Measurements from ENCODE around the gene TUBA3D. TPM values are rescaled to one million over a fixed set of nuclear protein-coding genes. Genes with fewer than 3 reads are reported as not detected.
"Not testable (repeated sequence)": the region's sequence is repeated elsewhere in the genome, so short reads cannot be mapped to it uniquely, and the experiment has no call there.

The TUBA3D gene
- total RNA-seq, 1 experiment from 2014 or later: not detected

DNA sequence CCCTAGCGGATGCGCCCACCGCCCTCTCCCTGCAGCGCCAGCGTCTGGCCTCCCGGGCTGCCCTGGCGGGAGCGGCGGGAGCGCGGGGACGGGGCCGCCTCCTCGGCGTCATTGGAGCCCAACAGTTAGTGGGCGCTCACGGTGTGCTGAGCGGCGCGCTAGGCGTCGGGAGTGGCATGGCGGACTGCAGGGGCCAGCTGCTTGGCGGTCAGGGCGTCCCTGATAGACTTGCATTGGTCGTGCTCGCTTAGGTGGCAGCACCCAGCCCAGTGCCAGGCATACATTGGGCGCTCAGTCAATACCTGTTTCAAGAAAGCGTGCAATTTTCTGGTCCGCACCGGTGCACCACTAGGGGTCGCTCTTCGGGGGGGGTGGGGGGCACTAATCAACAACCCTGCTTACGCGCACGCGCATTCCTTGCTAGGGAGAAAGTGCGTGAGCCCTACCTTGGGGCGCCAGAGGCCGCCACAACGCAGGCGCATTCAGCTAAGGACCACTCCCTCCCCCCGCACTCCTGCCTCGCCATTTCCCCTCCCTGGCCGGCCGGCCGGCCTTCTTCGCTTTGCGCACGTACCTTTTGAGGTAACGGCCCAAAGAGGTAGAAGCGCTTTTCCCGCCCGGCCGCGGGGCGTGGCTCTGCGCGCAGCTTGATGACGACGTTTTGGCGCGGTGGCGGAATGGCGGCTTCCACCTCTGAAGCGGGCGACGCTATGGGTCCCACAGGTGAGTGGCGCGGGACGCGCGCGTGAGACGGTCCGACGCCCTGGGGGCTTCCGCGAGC lies 16.7 kb downstream of the TUBA3D start:
- TF ChIP-seq, protein P1, sequence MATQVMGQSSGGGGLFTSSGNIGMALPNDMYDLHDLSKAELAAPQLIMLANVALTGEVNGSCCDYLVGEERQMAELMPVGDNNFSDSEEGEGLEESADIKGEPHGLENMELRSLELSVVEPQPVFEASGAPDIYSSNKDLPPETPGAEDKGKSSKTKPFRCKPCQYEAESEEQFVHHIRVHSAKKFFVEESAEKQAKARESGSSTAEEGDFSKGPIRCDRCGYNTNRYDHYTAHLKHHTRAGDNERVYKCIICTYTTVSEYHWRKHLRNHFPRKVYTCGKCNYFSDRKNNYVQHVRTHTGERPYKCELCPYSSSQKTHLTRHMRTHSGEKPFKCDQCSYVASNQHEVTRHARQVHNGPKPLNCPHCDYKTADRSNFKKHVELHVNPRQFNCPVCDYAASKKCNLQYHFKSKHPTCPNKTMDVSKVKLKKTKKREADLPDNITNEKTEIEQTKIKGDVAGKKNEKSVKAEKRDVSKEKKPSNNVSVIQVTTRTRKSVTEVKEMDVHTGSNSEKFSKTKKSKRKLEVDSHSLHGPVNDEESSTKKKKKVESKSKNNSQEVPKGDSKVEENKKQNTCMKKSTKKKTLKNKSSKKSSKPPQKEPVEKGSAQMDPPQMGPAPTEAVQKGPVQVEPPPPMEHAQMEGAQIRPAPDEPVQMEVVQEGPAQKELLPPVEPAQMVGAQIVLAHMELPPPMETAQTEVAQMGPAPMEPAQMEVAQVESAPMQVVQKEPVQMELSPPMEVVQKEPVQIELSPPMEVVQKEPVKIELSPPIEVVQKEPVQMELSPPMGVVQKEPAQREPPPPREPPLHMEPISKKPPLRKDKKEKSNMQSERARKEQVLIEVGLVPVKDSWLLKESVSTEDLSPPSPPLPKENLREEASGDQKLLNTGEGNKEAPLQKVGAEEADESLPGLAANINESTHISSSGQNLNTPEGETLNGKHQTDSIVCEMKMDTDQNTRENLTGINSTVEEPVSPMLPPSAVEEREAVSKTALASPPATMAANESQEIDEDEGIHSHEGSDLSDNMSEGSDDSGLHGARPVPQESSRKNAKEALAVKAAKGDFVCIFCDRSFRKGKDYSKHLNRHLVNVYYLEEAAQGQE (IDR thresholded peaks at IDR 0.05; ENCODE audit: insufficient read depth in 1 of 2, low read depth in 2 of 2, low read length in 1 of 2): 0 out of 4 replicates have a peak, but pooled peaks of 1 of the 2 experiments have one; percentile 30
- TF ChIP-seq TCF7L2 (IDR thresholded peaks at IDR 0.05; ENCODE audit: low read depth, low read length) (peak; percentile 89), POLR2AphosphoS5 (IDR thresholded peaks at IDR 0.05; ENCODE audit: low read depth, low read length) (peak; percentile 57), SIN3A (IDR thresholded peaks at IDR 0.05; ENCODE audit: borderline replicate concordance, insufficient read depth, low read depth, low read length) (peak; percentile 65; the same call in 1 of the 2 replicates)
- TF ChIP-seq, protein P2, sequence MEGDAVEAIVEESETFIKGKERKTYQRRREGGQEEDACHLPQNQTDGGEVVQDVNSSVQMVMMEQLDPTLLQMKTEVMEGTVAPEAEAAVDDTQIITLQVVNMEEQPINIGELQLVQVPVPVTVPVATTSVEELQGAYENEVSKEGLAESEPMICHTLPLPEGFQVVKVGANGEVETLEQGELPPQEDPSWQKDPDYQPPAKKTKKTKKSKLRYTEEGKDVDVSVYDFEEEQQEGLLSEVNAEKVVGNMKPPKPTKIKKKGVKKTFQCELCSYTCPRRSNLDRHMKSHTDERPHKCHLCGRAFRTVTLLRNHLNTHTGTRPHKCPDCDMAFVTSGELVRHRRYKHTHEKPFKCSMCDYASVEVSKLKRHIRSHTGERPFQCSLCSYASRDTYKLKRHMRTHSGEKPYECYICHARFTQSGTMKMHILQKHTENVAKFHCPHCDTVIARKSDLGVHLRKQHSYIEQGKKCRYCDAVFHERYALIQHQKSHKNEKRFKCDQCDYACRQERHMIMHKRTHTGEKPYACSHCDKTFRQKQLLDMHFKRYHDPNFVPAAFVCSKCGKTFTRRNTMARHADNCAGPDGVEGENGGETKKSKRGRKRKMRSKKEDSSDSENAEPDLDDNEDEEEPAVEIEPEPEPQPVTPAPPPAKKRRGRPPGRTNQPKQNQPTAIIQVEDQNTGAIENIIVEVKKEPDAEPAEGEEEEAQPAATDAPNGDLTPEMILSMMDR (IDR thresholded peaks at IDR 0.05): peak; percentile 97
- POLR2A ChIA-PET: interaction anchor here (0.5 kb wide), 1 partner anchor 33 kb away, joined by 4 read pairs; no protein-coding TSS in a partner anchor
- H3K36me3 ChIP-seq (ENCODE audit: control insufficient read depth, insufficient read depth, low read length): no peaks in the 10 kb centered on the region; the same call in 1 of the 2 replicates
- DNase-seq (ENCODE audit: low read depth, low spot score) (peak; percentile 83), ATAC-seq (peak; percentile 88)
- no TSS peak for BruUV-seq (replicated peaks)
- in situ Hi-C loops (cut with HindIII; ENCODE audit: low pct_unique_long_range_greater_than_20kb, low sequenced_read_pairs): no loop called here
- H3K4me1 ChIP-seq (ENCODE audit: control insufficient read depth, insufficient read depth, low read length): no peaks in the 10 kb centered on the region
- CTCF ChIA-PET: interaction anchor here (0.9 to 1.2 kb wide), 2 partner anchors 181 to 309 kb away, joined by 3 to 8 read pairs; no protein-coding TSS in a partner anchor
- H3K9me3 ChIP-seq (ENCODE audit: control insufficient read depth, insufficient read depth, low read depth, low read length): no peaks in the 10 kb centered on the region
- peak overlapping the region; percentile 73 for H3K27ac ChIP-seq (ENCODE audit: low read length)
- peak overlapping the region; percentile 70 to 97 for H3K4me3 ChIP-seq (ENCODE audit: low read depth in 2 of 2, low read length in 2 of 2)
- no peaks in the 10 kb centered on the region for H3K27me3 ChIP-seq (ENCODE audit: control insufficient read depth, insufficient read depth, low read length)
- intact Hi-C loops (cut with micrococcal nuclease; ENCODE audit: unreplicated experiment): no loop called here

DNA sequence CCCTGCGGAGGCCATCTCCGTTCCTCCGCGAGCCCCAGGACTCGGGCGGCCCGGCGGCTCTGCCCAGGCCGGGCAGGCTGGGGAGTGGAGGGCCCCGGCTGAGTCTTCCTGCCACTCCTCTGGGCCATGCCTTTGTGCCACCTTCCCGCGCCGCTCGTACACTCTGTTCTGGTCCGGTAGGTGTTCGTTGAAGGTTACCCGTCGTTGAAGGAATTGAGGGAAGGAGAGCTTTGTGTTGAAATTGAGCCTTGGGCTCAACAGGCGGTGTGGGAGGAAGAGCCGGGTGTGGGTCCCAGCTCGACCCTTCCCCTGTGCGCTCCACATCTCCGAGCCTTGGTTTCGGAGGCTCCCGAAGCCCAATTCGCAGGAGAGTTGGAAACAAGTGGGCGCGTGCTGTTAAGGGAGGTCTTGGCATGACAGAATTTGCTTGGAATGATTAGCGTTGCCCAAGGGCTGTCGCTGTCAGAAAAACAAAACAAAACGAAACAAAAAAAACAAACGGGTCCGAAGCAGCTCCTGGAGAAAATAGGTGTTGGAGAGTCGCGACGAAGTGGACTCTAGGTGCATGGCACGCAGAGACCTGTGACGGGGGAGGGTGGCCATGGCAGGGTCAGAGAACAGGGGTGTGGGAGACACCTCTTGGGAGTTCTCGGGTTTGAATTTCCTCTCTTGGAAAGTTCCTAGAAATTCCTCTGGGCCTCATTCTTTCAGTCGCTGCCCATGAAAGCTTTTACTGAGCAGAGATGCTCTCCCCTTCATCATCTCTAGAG lies 17.5 kb downstream of the TUBA3D start:
- DNase-seq (ENCODE audit: low read depth, low spot score): no peak
- intact Hi-C loops (cut with micrococcal nuclease; ENCODE audit: unreplicated experiment) (no loop called here), in situ Hi-C loops (cut with HindIII; ENCODE audit: low pct_unique_long_range_greater_than_20kb, low sequenced_read_pairs) (no loop called here)

DNA sequence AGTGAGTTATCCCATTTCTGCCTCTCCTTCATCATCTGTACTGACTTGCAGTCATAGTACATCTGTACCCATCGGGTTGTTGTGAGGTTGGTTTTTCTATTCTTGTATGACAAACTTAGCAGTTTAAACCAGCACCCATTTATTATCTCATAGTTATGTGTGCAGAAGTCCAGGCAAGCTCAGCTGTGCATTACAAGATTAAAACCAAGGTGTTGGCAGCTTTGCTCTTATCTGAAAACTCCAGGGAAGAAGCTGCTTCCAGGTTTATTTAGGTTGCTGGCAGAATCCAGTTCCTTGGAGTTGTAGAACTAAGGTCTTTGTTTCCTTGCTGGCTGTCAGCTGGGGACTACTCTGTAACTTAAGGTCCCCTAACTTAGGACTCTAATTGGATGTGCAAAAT lies 19.6 kb downstream of the TUBA3D start:
- BruUV-seq (replicated peaks); H3K4me3 ChIP-seq (ENCODE audit: low read depth in 2 of 2, low read length in 2 of 2); H3K4me1 ChIP-seq (ENCODE audit: control insufficient read depth, insufficient read depth, low read length); CTCF ChIA-PET; ATAC-seq; H3K27ac ChIP-seq (ENCODE audit: low read length); intact Hi-C loops (cut with micrococcal nuclease; ENCODE audit: unreplicated experiment); DNase-seq (ENCODE audit: low read depth, low spot score); H3K27me3 ChIP-seq (ENCODE audit: control insufficient read depth, insufficient read depth, low read length); POLR2A ChIA-PET; in situ Hi-C loops (cut with HindIII; ENCODE audit: low pct_unique_long_range_greater_than_20kb, low sequenced_read_pairs); H3K36me3 ChIP-seq (ENCODE audit: control insufficient read depth, insufficient read depth, low read length); H3K9me3 ChIP-seq (ENCODE audit: control insufficient read depth, insufficient read depth, low read depth, low read length): not testable (repeated sequence)

More for the DNA sequence above, 17.5 kb downstream of the TUBA3D start:
- H3K9me3 ChIP-seq (ENCODE audit: control insufficient read depth, insufficient read depth, low read depth, low read length): no peaks in the 10 kb centered on the region
- H3K4me1 ChIP-seq (ENCODE audit: control insufficient read depth, insufficient read depth, low read length): no peaks in the 10 kb centered on the region
- peak; percentile 46 for ATAC-seq
- H3K27ac ChIP-seq (ENCODE audit: low read length): peak overlapping the region; percentile 73
- TSS peak; percentile 87 for BruUV-seq (replicated peaks)
- H3K27me3 ChIP-seq (ENCODE audit: control insufficient read depth, insufficient read depth, low read length): no peaks in the 10 kb centered on the region
- ChIA-PET CTCF (interaction anchor here (1.2 kb wide), 1 partner anchor 180 kb away, joined by 8 read pairs; no protein-coding TSS in a partner anchor), POLR2A (no interaction called here)
- peak overlapping the region; percentile 70 to 97 for H3K4me3 ChIP-seq (ENCODE audit: low read depth in 2 of 2, low read length in 2 of 2)
- no peaks in the 10 kb centered on the region; the same call in 1 of the 2 replicates for H3K36me3 ChIP-seq (ENCODE audit: control insufficient read depth, insufficient read depth, low read length)
- TF ChIP-seq, protein P2 (IDR thresholded peaks at IDR 0.05): no peak
- TF ChIP-seq TCF7L2 (IDR thresholded peaks at IDR 0.05; ENCODE audit: low read depth, low read length): 0 out of 2 replicates have a peak, but pooled peaks have one; percentile 40

DNA sequence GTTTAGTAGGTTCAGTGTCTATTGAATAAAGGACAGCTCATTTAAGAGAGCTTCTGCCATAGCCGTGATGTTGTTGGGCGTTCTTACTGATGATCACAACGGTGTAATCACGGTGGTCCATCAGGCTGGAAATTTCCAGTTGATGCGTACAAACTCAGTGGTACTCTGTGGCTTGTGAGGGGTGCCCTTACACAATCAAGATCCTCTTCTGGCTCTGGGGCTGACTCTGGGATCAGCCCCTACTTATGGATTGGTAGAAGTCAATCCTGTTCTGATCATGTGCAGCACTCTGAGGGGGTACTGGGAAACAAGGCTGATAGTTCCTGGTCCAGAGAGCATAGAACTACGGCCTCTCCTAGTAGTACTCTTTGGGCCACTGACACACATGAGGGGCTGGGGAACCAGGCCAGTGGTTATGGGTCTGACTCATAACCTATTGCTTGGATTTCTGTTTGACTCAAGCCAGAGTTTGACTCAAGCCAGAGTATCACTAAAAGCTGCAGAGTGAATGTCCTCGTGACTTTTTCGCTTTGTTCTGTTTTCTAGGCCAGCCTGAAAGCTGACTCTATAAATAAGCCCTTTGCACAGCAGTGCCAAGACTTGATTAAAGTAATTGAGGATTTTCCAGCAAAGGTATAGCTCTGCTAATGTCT lies 22.5 kb downstream of the TUBA3D start:
- H3K4me1 ChIP-seq (ENCODE audit: control insufficient read depth, insufficient read depth, low read length); H3K9me3 ChIP-seq (ENCODE audit: control insufficient read depth, insufficient read depth, low read depth, low read length); ATAC-seq; POLR2A ChIA-PET; H3K36me3 ChIP-seq (ENCODE audit: control insufficient read depth, insufficient read depth, low read length); H3K4me3 ChIP-seq (ENCODE audit: low read depth in 2 of 2, low read length in 2 of 2); in situ Hi-C loops (cut with HindIII; ENCODE audit: low pct_unique_long_range_greater_than_20kb, low sequenced_read_pairs); BruUV-seq (replicated peaks); H3K27ac ChIP-seq (ENCODE audit: low read length); intact Hi-C loops (cut with micrococcal nuclease; ENCODE audit: unreplicated experiment); H3K27me3 ChIP-seq (ENCODE audit: control insufficient read depth, insufficient read depth, low read length); DNase-seq (ENCODE audit: low read depth, low spot score); CTCF ChIA-PET: not testable (repeated sequence)
